Hematopoietic multipotent progenitor cell treated with erythropoietin and hydrocortisone succinate and interleukin-3 and kit ligand, for 15 days (in vitro differentiated cells): ENCODE results near the gene CCNB2.

Source experiments
- DNase-seq: peaks from one replicate; pipeline ENCODE4 v3.0.0-alpha.2; 2015; ENCODE audit warnings: low spot score

The CCNB2 gene

GRCh38 chr15:59166601-59167265 is 61.8 kb downstream of the CCNB2 start:
- no peak for DNase-seq

GRCh38 chr15:59168536-59168935 is 63.6 kb downstream of the CCNB2 start:
- DNase-seq, result no peak

- no peak for DNase-seq
Measured at GRCh38 chr15:59169251-59169708, 64.3 kb downstream of the CCNB2 start.

GRCh38 chr15:59170295-59171066 is 65.5 kb downstream of the CCNB2 start:
- no peak for DNase-seq

GRCh38 chr15:59171067-59171397 is 66.1 kb downstream of the CCNB2 start:
- no peak for DNase-seq

- no peak for DNase-seq
Measured at GRCh38 chr15:59172289-59172901, 67.4 kb downstream of the CCNB2 start.

GRCh38 chr15:59173194-59173593 is 68.2 kb downstream of the CCNB2 start:
- no peak for DNase-seq

- DNase-seq, result no peak
Measured at GRCh38 chr15:59174151-59174834, 69.3 kb downstream of the CCNB2 start.
